ENCODE measurements around the gene PIGT.

Gene PIGT

GRCh38 chr20:45469336-45470261, 53.7 kb downstream of the PIGT start, which contains the start of gene WFDC2 (continued):
- TF ChIP-seq ZNF398 (tag by site-specific recombination; IDR thresholded peaks at IDR 0.05) (no peak), KLF8 (tag by site-specific recombination; IDR thresholded peaks at IDR 0.05) (peak; percentile 42; the same call in 1 of the 2 replicates), EGR2 (tag by site-specific recombination; IDR thresholded peaks at IDR 0.05; ENCODE audit: low read depth) (peak; percentile 69), ZNF692 (tag by site-specific recombination; IDR thresholded peaks at IDR 0.05) (0 out of 2 replicates have a peak, but pooled peaks have one; percentile 21), ZNF580 (tag by site-specific recombination; IDR thresholded peaks at IDR 0.05) (no peak), ZNF266 (tag by site-specific recombination; IDR thresholded peaks at IDR 0.05; ENCODE audit: low read depth) (no peak), ZNF335 (tag by site-specific recombination; conservative IDR thresholded peaks at IDR 0.05) (0 out of 2 replicates have a peak, but pooled peaks have one; percentile 34), HIC1 (tag by site-specific recombination; IDR thresholded peaks at IDR 0.05) (peak; percentile 44; the same call in 1 of the 2 replicates), ZFHX2 (tag by site-specific recombination; conservative IDR thresholded peaks at IDR 0.05) (peak; percentile 83), ZNF132 (tag by site-specific recombination; IDR thresholded peaks at IDR 0.05; ENCODE audit: borderline replicate concordance) (no peak), SP3 (tag by site-specific recombination; IDR thresholded peaks at IDR 0.05) (no peak), KLF17 (tag by site-specific recombination; IDR thresholded peaks at IDR 0.05) (no peak), PATZ1 (tag by site-specific recombination; IDR thresholded peaks at IDR 0.05) (peak; percentile 69), MYNN (tag by site-specific recombination; IDR thresholded peaks at IDR 0.05; ENCODE audit: borderline replicate concordance) (no peak), ZBTB8A (tag by site-specific recombination; IDR thresholded peaks at IDR 0.05) (peak; percentile 55), ZBTB20 (tag by site-specific recombination; IDR thresholded peaks at IDR 0.05) (peak; percentile 43; the same call in 1 of the 2 replicates), KLF16 (tag by site-specific recombination; IDR thresholded peaks at IDR 0.05) (0 out of 2 replicates have a peak, but pooled peaks have one; percentile 17), ZNF510 (tag by site-specific recombination; IDR thresholded peaks at IDR 0.05; ENCODE audit: insufficient replicate concordance) (no peak), ZNF747 (tag by site-specific recombination; IDR thresholded peaks at IDR 0.05) (no peak), CTCF (tag by site-specific recombination; IDR thresholded peaks at IDR 0.05) (peak; percentile 6; the same call in 1 of the 2 replicates), KLF1 (tag by site-specific recombination; IDR thresholded peaks at IDR 0.05) (peak; percentile 59), GLIS2 (tag by site-specific recombination; IDR thresholded peaks at IDR 0.05) (0 out of 2 replicates have a peak, but pooled peaks have one; percentile 11), GLIS1 (tag by site-specific recombination; IDR thresholded peaks at IDR 0.05) (peak; percentile 55; the same call in 1 of the 2 replicates), SP2 (tag by site-specific recombination; IDR thresholded peaks at IDR 0.05) (peak; percentile 43), ZEB2 (tag by site-specific recombination; IDR thresholded peaks at IDR 0.05) (0 out of 2 replicates have a peak, but pooled peaks have one; percentile 17), ZBTB48 (tag by site-specific recombination; IDR thresholded peaks at IDR 0.05) (0 out of 2 replicates have a peak, but pooled peaks have one; percentile 56)

Measured in HEK293 (cell line).